H1 (cell line): Measurements from ENCODE around the gene ATAT1. TPM values are rescaled to one million over a fixed set of nuclear protein-coding genes. Genes with fewer than 3 reads are reported as not detected.
A peak's percentile ranks its signal among the peaks of the same experiment; 100 is the strongest.

Source experiments
- CTCF ChIA-PET: fragments of 300-600 bp; sonication (Branson Sonifier 250); formaldehyde crosslinking; loops from one replicate; lab custom pipeline; 2021; ENCODE audit not compliant: partially characterized antibody; lab: Charles Lee
- POLR2A ChIA-PET: fragments of 300-600 bp; sonication (Branson Sonifier 250); formaldehyde crosslinking; loops from one replicate; lab custom pipeline; 2021; ENCODE audit warnings: inconsistent platforms; ENCODE audit not compliant: partially characterized antibody; lab: Charles Lee
- DNase-seq, 2 experiments: peaks; one replicate each; pipeline versions ENCODE4 v3.0.0 to v3.0.0-alpha.2; 2010 to 2022; ENCODE audit warnings: low spot score in 2 of 2, low read depth in 1 of 2, mixed read lengths in 1 of 2
- FAIRE-seq: peaks from 2 replicates; lab custom pipeline; 2011; peaks lifted over from hg19 to GRCh38; lab: Jason Lieb, UNC
- H2AFZ ChIP-seq: 2 replicates; pipeline ENCODE4 v1.8.1; 2012; ENCODE audit warnings: low read length, inconsistent platforms
- H2AK5ac ChIP-seq: 2 replicates; pipeline ENCODE4 v1.6.1; 2013; ENCODE audit warnings: low read depth, low read length
- H2BK120ac ChIP-seq: replicated peaks from 2 replicates; pipeline ENCODE3; 2013; ENCODE audit warnings: low read depth, low read length, inconsistent platforms
- H2BK12ac ChIP-seq: 2 replicates; pipeline ENCODE4 v1.6.1; 2013; ENCODE audit warnings: low read depth, low read length
- H2BK15ac ChIP-seq: 2 replicates; pipeline ENCODE4 v1.6.1; 2013; ENCODE audit warnings: low read length
- H2BK20ac ChIP-seq: 2 replicates; pipeline ENCODE4 v1.6.1; 2013; ENCODE audit warnings: low read length
- H2BK5ac ChIP-seq: 2 replicates; pipeline ENCODE4 v1.6.1; 2013; ENCODE audit warnings: low read depth, low read length
- H3K14ac ChIP-seq: 2 replicates; pipeline ENCODE4 v1.6.1; 2013; ENCODE audit warnings: inconsistent platforms; ENCODE audit not compliant: insufficient read length
- H3K18ac ChIP-seq: 2 replicates; pipeline ENCODE4 v1.6.1; 2013; ENCODE audit warnings: low read length; ENCODE audit errors: extremely low read depth
- H3K23ac ChIP-seq: 2 replicates; pipeline ENCODE4 v1.6.1; 2013; ENCODE audit warnings: inconsistent platforms; ENCODE audit not compliant: insufficient read length
- H3K23me2 ChIP-seq: 2 replicates; pipeline ENCODE4 v1.6.1; 2013; ENCODE audit warnings: low read depth, low read length
- H3K27ac ChIP-seq: 2 replicates; pipeline ENCODE4 v1.6.1; 2011; ENCODE audit warnings: low read depth, low read length, inconsistent platforms
- H3K27me3 ChIP-seq, 4 experiments: replicated peaks in 1 of 4; 1 replicate in 1 of 4; 2 replicates in 3 of 4; pipeline versions ENCODE4 v1.6.1 to v1.8.1; 2011 to 2013; ENCODE audit warnings: low read length in 3 of 4, mild to moderate bottlenecking in 3 of 4, inconsistent platforms in 2 of 4, mixed read lengths in 2 of 4, moderate library complexity in 1 of 4; ENCODE audit not compliant: control insufficient read depth in 3 of 4, insufficient read depth in 3 of 4; ENCODE audit errors: extremely low read depth in 1 of 4
- H3K36me3 ChIP-seq, 4 experiments: 2 replicates each; pipeline versions ENCODE4 v1.6.1 to v1.8.1; 2011 to 2013; ENCODE audit warnings: mild to moderate bottlenecking in 4 of 4, low read length in 3 of 4, moderate library complexity in 2 of 4, control low read depth in 1 of 4, inconsistent platforms in 1 of 4; ENCODE audit not compliant: insufficient read depth in 4 of 4, control insufficient read depth in 2 of 4
- H3K4ac ChIP-seq: replicated peaks from 2 replicates; pipeline ENCODE3; 2013; ENCODE audit warnings: low read length, low read depth, mixed read lengths, inconsistent platforms; ENCODE audit not compliant: insufficient read length
- H3K4me1 ChIP-seq, 4 experiments: replicated peaks in 1 of 4; 1 replicate in 1 of 4; 2 replicates in 3 of 4; pipeline versions ENCODE4 v1.6.1 to v1.8.1; 2011 to 2013; ENCODE audit warnings: low read length in 3 of 4, inconsistent platforms in 2 of 4, mixed read lengths in 1 of 4; ENCODE audit not compliant: insufficient read depth in 4 of 4, control insufficient read depth in 3 of 4
- H3K4me2 ChIP-seq, 2 experiments: 2 replicates each; pipeline versions ENCODE4 v1.6.1 to v1.8.1; 2011 to 2013; ENCODE audit warnings: low read depth in 2 of 2, low read length in 2 of 2, control low read depth in 1 of 2, inconsistent platforms in 1 of 2, mild to moderate bottlenecking in 1 of 2; ENCODE audit not compliant: insufficient read depth in 1 of 2
- H3K4me3 ChIP-seq, 4 experiments: fragments of 200-600, 300-600 bp in 1 of 4; sonication (generic), shearing (Covaris generic), sonication (Bioruptor Twin) in 1 of 4; 2 replicates each; pipeline versions ENCODE4 v1.5.1 to v1.8.1; 2011 to 2016; ENCODE audit warnings: low read length in 4 of 4, low read depth in 3 of 4, control low read depth in 2 of 4, inconsistent platforms in 2 of 4, mild to moderate bottlenecking in 2 of 4, mixed read lengths in 1 of 4, moderate library complexity in 1 of 4; ENCODE audit not compliant: insufficient read depth in 2 of 4; ENCODE audit errors: extremely low read depth in 1 of 4
- H3K56ac ChIP-seq: replicated peaks from 2 replicates; pipeline ENCODE3; 2013; ENCODE audit warnings: low read depth, mild to moderate bottlenecking, mixed read lengths, low read length, inconsistent platforms; ENCODE audit not compliant: insufficient read length
- H3K79me1 ChIP-seq: 2 replicates; pipeline ENCODE4 v1.6.1; 2013; ENCODE audit warnings: low read depth, low read length, control low read depth
- H3K79me2 ChIP-seq, 2 experiments: 2 replicates each; pipeline versions ENCODE4 v1.6.1 to v1.8.1; 2012 to 2013; ENCODE audit warnings: low read length in 2 of 2, mild to moderate bottlenecking in 2 of 2, inconsistent platforms in 1 of 2; ENCODE audit not compliant: insufficient read depth in 2 of 2, control insufficient read depth in 1 of 2
- H3K9ac ChIP-seq, 4 experiments: replicated peaks in 1 of 4; 1 replicate in 1 of 4; 2 replicates in 3 of 4; pipeline versions ENCODE4 v1.6.1 to v1.8.1; 2011 to 2013; ENCODE audit warnings: low read depth in 3 of 4, low read length in 3 of 4, control low read depth in 2 of 4, mild to moderate bottlenecking in 2 of 4, moderate library complexity in 2 of 4, inconsistent platforms in 1 of 4; ENCODE audit errors: extremely low read depth in 1 of 4
- H3K9me3 ChIP-seq, 2 experiments: 2 replicates each; pipeline versions ENCODE4 v1.6.1 to v1.8.1; 2012 to 2013; ENCODE audit warnings: mild to moderate bottlenecking in 2 of 2, moderate library complexity in 2 of 2, control low read depth in 1 of 2, inconsistent platforms in 1 of 2, low read depth in 1 of 2, low read length in 1 of 2, mixed read lengths in 1 of 2; ENCODE audit not compliant: insufficient read depth in 2 of 2
- H4K20me1 ChIP-seq, 2 experiments: replicated peaks in 1 of 2; 2 replicates each; pipeline versions ENCODE3 to v1.8.1; 2011 to 2013; ENCODE audit warnings: inconsistent platforms in 2 of 2, low read length in 2 of 2, mild to moderate bottlenecking in 1 of 2; ENCODE audit not compliant: insufficient read depth in 2 of 2, control insufficient read depth in 1 of 2
- H4K5ac ChIP-seq: 2 replicates; pipeline ENCODE4 v1.6.1; 2013; ENCODE audit warnings: low read length, low read depth, mixed read lengths, inconsistent platforms; ENCODE audit not compliant: insufficient read length
- H4K8ac ChIP-seq: 2 replicates; pipeline ENCODE4 v1.8.0; 2013; ENCODE audit warnings: mild to moderate bottlenecking, moderate library complexity, low read length, inconsistent platforms; ENCODE audit not compliant: insufficient read depth; ENCODE audit errors: extremely low read depth
- H4K91ac ChIP-seq: replicated peaks from 2 replicates; pipeline ENCODE3; 2013; ENCODE audit warnings: low read length, mixed read lengths, inconsistent platforms; ENCODE audit not compliant: insufficient read length
- EP300 ChIP-seq, 2 experiments: IDR thresholded peaks; 1 replicate in 1 of 2; 2 replicates in 1 of 2; pipeline ENCODE4 v1.6.1; 2011 to 2012; ENCODE audit warnings: low read depth in 2 of 2, low read length in 2 of 2, mild to moderate bottlenecking in 2 of 2, borderline replicate concordance in 1 of 2, inconsistent platforms in 1 of 2, moderate library complexity in 1 of 2
- whole genome bisulfite sequencing, 2 experiments: shearing (Covaris generic) in 1 of 2; methylation state at CpG; one replicate each; pipeline versions ENCODE4 v1.1.6 to v1.1.7; 2013 to 2015; ENCODE audit warnings: low lambda C conversion rate in 2 of 2, mixed read lengths in 2 of 2, inconsistent platforms in 1 of 2, low coverage in 1 of 2, missing lambda C conversion rate in 1 of 2; ENCODE audit not compliant: insufficient replicate concordance in 2 of 2, insufficient coverage in 1 of 2, insufficient read length in 1 of 2; ENCODE audit errors: extremely low coverage in 1 of 2, missing lambda C conversion rate in 1 of 2; 5-methylcytosine and 5-hydroxymethylcytosine counted together
- polyA plus RNA-seq, 7 experiments: library from polyadenylated mRNA; depleted of rRNA in 3 of 7; stranded (reverse) in 5 of 7; unstranded in 2 of 7; fragments of >200 nt in 5 of 7; fragments of 200-250 nt in 2 of 7; gene quantifications; 1 replicate in 5 of 7; 2 replicates in 1 of 7; 4 replicates in 1 of 7; pipeline versions ENCODE4 v1.2.1 to v1.2.3, GENCODE V29; 2011 to 2013; ENCODE audit warnings: missing spikeins in 2 of 7, mixed read lengths in 2 of 7
- total RNA-seq: library from RNA; stranded (reverse); fragmentation: NEBNext Ultra II Directional; extraction: Animal tissue kit (Norgen Biotek cat#: 25700); gene quantifications from 2 replicates; pipeline ENCODE4 v1.2.1, GENCODE V29; 2021
- TF ChIP-seq, protein P1 (sequence below): IDR thresholded peaks from 2 replicates; pipeline ENCODE4 v1.6.1; 2011; ENCODE audit warnings: low read length, improper control_type of control experiment

ATAT1 gene
- total and polyA plus RNA-seq, 2 of the 8 experiments (the other 6 are each of a cell fraction or from before 2014, with no cell fraction given) = 14.4 to 14.6 TPM

DNA sequence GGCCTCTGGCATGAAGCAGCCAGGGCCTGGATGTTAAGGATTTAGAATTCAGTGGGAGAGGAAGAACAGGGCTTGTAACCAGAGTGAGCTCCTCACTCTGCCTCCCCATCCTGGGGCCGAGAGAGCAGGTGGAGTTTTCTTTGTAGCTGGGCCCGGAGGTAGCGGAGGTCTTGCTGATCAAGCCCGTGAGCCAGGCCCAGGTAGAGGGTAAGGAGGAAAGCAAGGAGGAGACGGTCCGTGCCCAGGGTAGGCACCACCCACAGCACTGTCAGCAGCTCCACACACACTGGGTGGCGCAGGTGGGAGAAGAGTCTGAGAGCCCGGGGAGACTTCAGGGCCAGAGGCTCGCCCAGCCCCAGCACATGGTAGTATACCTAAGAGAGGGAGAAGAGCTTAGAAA lies 61.9 kb downstream of the ATAT1 start:
- no peak overlapping the region for H3K4ac ChIP-seq
- no peak overlapping the region; a peak in 2 of 7 replicates for H3K9ac ChIP-seq
- 0 out of 2 replicates have a peak overlapping the region, but pooled peaks have one; percentile 55 for H2BK15ac ChIP-seq
- no peak overlapping the region for H3K23ac ChIP-seq
- WGBS, 2 experiments = 95% methylated on average over 9 of the region's 9 CpGs; no CpG with 5 or more reads in 1 of the 2 experiments
- H2BK20ac ChIP-seq = no peak overlapping the region
- TF ChIP-seq, protein P1, sequence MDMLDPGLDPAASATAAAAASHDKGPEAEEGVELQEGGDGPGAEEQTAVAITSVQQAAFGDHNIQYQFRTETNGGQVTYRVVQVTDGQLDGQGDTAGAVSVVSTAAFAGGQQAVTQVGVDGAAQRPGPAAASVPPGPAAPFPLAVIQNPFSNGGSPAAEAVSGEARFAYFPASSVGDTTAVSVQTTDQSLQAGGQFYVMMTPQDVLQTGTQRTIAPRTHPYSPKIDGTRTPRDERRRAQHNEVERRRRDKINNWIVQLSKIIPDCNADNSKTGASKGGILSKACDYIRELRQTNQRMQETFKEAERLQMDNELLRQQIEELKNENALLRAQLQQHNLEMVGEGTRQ = no peak
- TF ChIP-seq EP300 (IDR thresholded peaks at IDR 0.05; ENCODE audit: borderline replicate concordance in 1 of 2, low read depth in 2 of 2, low read length in 2 of 2) = no peak
- no peak overlapping the region for H3K56ac ChIP-seq
- no peaks in the 10 kb centered on the region for H3K27me3 ChIP-seq
- CTCF ChIA-PET = interaction anchor here (0.8 to 3.7 kb wide), 11 partner anchors 10 to 87 kb away, joined by 3 to 28 read pairs (median 3); partner anchors contain the start of genes DHX16 and MDC1
- H3K36me3 ChIP-seq = no peaks in the 10 kb centered on the region; a peak in 1 of 8 replicates
- H3K79me1 ChIP-seq = peaks cover 4% of the 10 kb centered on the region; the same call in 1 of the 2 replicates
- no peak overlapping the region for H4K5ac ChIP-seq
- peaks cover 15% of the 10 kb centered on the region for H3K23me2 ChIP-seq
- DNase-seq = no peak
- no peak for FAIRE-seq
- H3K9me3 ChIP-seq = no peaks in the 10 kb centered on the region
- H2BK5ac ChIP-seq = no peak overlapping the region; the same call in 1 of the 2 replicates
- no peak overlapping the region for H2BK120ac ChIP-seq
- peak overlapping the region; percentile 4 for H4K91ac ChIP-seq
- H4K8ac ChIP-seq = no peak overlapping the region
- H3K27ac ChIP-seq = no peak overlapping the region
- H3K14ac ChIP-seq = no peak overlapping the region
- POLR2A ChIA-PET = interaction anchor here (0.6 to 26.7 kb wide), 5 partner anchors 9 to 73 kb away, joined by 3 to 732 read pairs (median 7); partner anchors contain the start of genes IER3, MDC1 and TUBB
- no peak overlapping the region for H2BK12ac ChIP-seq
- H3K18ac ChIP-seq = no peak overlapping the region
- H2AFZ ChIP-seq = no peak overlapping the region
- H4K20me1 ChIP-seq = peaks cover 3% of the 10 kb centered on the region in 2 experiments
- no peak overlapping the region; a peak in 1 of 4 replicates for H3K4me2 ChIP-seq
- H3K79me2 ChIP-seq = peaks cover 0 to 16% of the 10 kb centered on the region in 2 experiments; a peak in 3 of 4 replicates
- H3K4me1 ChIP-seq = peaks cover 0 to 34% (median 23%) of the 10 kb centered on the region in 4 experiments; a peak in 6 of 7 replicates
- no peak overlapping the region for H3K4me3 ChIP-seq
- no peak overlapping the region; the same call in 1 of the 2 replicates for H2AK5ac ChIP-seq
